Adrenal gland (tissue), 12 donors: ENCODE results near the gene ZDHHC19. TPM values are rescaled to one million over a fixed set of nuclear protein-coding genes. Genes with fewer than 3 reads are reported as not detected.

Experiments
- DNase-seq, 7 donors: peaks; one replicate each; pipeline ENCODE4 v3.0.0-alpha.2; 2019 to 2020
- H3K27ac ChIP-seq, 5 donors: fragments of 200-600 bp; sonication (generic) in 4 of 5; 1 replicate in 3 of 5; 2 replicates in 2 of 5; pipeline versions ENCODE4 v1.5.1 to v1.8.0; 2016 to 2020; ENCODE audit warnings: mild to moderate bottlenecking in 1 of 5
- H3K27me3 ChIP-seq: fragments of 200-600 bp; 2 replicates; pipeline ENCODE4 v1.8.0; 2021
- H3K36me3 ChIP-seq, 2 donors: fragments of 200-600 bp; replicated peaks in 1 of 2; 1 replicate in 1 of 2; 2 replicates in 1 of 2; pipeline versions ENCODE4 v1.5.1 to v1.8.0; 2018 to 2022
- H3K4me1 ChIP-seq, 2 donors: fragments of 200-600 bp; replicated peaks in 1 of 2; 1 replicate in 1 of 2; 2 replicates in 1 of 2; pipeline versions ENCODE4 v1.5.1 to v1.8.0; 2018 to 2021
- H3K4me3 ChIP-seq, 4 donors: fragments of 200-600 bp; sonication (generic) in 3 of 4; one replicate each; pipeline ENCODE4 v1.5.1; 2016 to 2018
- H3K9me3 ChIP-seq, 3 donors: fragments of 200-600 bp; sonication (generic) in 1 of 3; replicated peaks in 1 of 3; 1 replicate in 2 of 3; 2 replicates in 1 of 3; pipeline versions ENCODE4 v1.5.1 to v1.8.0; 2016 to 2021
- POLR2A ChIP-seq, 2 donors: fragments of 450-650 bp; IDR thresholded peaks; one replicate each; pipeline ENCODE4 v1.6.1; 2017; ENCODE audit warnings: antibody characterized with exemption in 2 of 2, mild to moderate bottlenecking in 2 of 2, moderate library complexity in 1 of 2
- WGBS, 4 donors: extraction: QIAGEN DNeasy Blood & Tissue Kit in 2 of 4; methylation state at CpG; one replicate each; pipeline versions ENCODE4 v1.1.5 to v1.1.7; 2013 to 2017; 5-methylcytosine and 5-hydroxymethylcytosine counted together
- intact Hi-C, 2 donors: fragments of 100-400 bp; cut with DNase I; formaldehyde crosslinking; loops; one replicate each; pipeline versions ENCODE4 v1.14.1 to v1.15.0; 2022 to 2023
- polyA plus RNA-seq, 3 donors: library from polyadenylated mRNA; stranded (reverse); fragments of 200-250 nt in 2 of 3; fragments of 350-450 nt in 1 of 3; fragmentation: Illumina TruSeq in 1 of 3; extraction: RNeasy Lipid Tissue Mini Kit (QIAGEN cat#74804) in 1 of 3; gene quantifications; one replicate each; pipeline ENCODE4 v1.2.3, GENCODE V29; 2013 to 2014
- total RNA-seq, 9 donors: library from RNA; depleted of rRNA in 4 of 9; stranded (reverse); fragments of >200 nt in 4 of 9; fragments of 120-200 nt in 1 of 9; fragmentation: NEBNext Ultra II Directional in 1 of 9; extraction: Animal tissue kit (Norgen Biotek cat#: 25700) in 1 of 9; gene quantifications; one replicate each; pipeline versions ENCODE4 v1.1.0 to v1.2.4, GENCODE V29; 2013 to 2023
- TF ChIP-seq, protein P1 (sequence below), 6 experiments: fragments of 450-650 bp in 4 of 6; fragments of 200-600 bp in 2 of 6; sonication (generic) in 1 of 6; IDR thresholded peaks; 1 replicate in 5 of 6; 2 replicates in 1 of 6; pipeline versions ENCODE4 v1.5.1 to v1.8.0; 2016 to 2021; ENCODE audit warnings: antibody characterized with exemption in 6 of 6, mild to moderate bottlenecking in 2 of 6, moderate library complexity in 1 of 6
- donor health status: healthy with polysubstance abuse.
- donor health status: Bipolar disorder and iron deficiency.
- donor health status: DM: yes; HTN: yes; CAD: no.
- donor health status: DM: no; HTN: no; CAD: no.
- donor health status: DM: no; HTN: no; CAD: no.
- donor health status: DM: yes; HTN: yes; CAD: no.

Gene ZDHHC19
- total and polyA plus RNA-seq, 12 donors: 3.0 to 59.2 (median 7.4) TPM; not detected in 1

DNA sequence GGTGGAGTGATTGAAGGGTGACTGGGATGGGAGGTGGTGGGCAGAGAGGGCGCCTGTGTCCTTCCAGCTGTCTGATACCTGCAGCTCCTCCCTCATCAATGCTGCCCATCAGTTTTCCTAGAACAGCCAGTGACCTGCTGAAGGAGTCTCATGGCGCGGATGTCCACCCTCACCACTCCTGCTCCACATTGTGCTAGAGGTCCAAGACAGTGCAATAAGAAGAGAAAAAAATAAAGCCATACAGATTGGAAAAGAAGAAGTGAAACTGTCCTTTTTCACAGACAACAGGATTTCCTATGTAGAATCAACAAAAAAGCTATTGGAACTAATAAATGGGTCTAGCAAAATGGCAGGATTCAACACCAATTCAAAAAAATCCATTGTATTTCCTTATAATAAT is 7.4 kb downstream of the ZDHHC19 start:
- WGBS, 4 donors: 72 to 90% (median 84%) methylated on average over 3 of the region's 3 CpGs
- H3K27me3 ChIP-seq: no peaks in the 10 kb centered on the region
- no peak for TF ChIP-seq POLR2A (IDR thresholded peaks at IDR 0.05)
- TF ChIP-seq, protein P1, sequence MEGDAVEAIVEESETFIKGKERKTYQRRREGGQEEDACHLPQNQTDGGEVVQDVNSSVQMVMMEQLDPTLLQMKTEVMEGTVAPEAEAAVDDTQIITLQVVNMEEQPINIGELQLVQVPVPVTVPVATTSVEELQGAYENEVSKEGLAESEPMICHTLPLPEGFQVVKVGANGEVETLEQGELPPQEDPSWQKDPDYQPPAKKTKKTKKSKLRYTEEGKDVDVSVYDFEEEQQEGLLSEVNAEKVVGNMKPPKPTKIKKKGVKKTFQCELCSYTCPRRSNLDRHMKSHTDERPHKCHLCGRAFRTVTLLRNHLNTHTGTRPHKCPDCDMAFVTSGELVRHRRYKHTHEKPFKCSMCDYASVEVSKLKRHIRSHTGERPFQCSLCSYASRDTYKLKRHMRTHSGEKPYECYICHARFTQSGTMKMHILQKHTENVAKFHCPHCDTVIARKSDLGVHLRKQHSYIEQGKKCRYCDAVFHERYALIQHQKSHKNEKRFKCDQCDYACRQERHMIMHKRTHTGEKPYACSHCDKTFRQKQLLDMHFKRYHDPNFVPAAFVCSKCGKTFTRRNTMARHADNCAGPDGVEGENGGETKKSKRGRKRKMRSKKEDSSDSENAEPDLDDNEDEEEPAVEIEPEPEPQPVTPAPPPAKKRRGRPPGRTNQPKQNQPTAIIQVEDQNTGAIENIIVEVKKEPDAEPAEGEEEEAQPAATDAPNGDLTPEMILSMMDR (IDR thresholded peaks at IDR 0.05): no peak
- H3K27ac ChIP-seq: no peak overlapping the region
- H3K36me3 ChIP-seq: no peaks in the 10 kb centered on the region
- no peak for DNase-seq
- intact Hi-C loops: no loop called here
- H3K4me3 ChIP-seq: no peak overlapping the region
- no peaks in the 10 kb centered on the region for H3K9me3 ChIP-seq
- H3K4me1 ChIP-seq: peaks cover 0 to 5% of the 10 kb centered on the region in 2 donors

DNA sequence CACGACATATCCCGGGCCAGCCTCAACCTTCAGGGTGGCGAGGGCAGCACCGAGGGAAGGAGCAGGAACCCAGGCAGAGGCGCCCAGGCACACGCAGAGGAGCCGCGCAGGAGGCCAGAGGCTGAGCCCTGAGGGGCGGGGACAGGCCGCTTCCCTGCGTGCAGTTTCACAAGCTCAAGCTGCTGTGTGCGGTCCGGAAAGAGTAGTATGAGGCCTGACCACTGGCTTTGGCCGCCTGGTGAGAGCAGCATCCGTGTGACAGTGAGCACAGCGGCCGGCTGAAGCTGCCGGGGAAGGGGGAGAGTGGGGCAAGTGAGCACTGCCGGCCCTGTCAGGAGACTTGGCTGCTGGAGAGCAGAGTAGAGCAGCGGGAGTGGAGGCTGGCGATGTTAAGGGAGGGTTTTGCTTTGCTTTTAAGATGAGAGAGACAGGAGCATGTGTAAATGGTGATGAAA is 8.7 kb downstream of the ZDHHC19 start:
- no peaks in the 10 kb centered on the region for H3K9me3 ChIP-seq
- no peak overlapping the region for H3K4me3 ChIP-seq
- no peak for TF ChIP-seq POLR2A (IDR thresholded peaks at IDR 0.05)
- TF ChIP-seq, protein P1 (IDR thresholded peaks at IDR 0.05): no peak
- no peaks in the 10 kb centered on the region for H3K27me3 ChIP-seq
- DNase-seq: peak in 3 of 7 donors; percentile 47 to 62 (median 60)
- peak overlapping the region in 2 of 5 donors; percentile 30 to 66 for H3K27ac ChIP-seq
- no peaks in the 10 kb centered on the region for H3K36me3 ChIP-seq
- WGBS, 4 donors: 56 to 69% (median 64%) methylated on average over 21 of the region's 21 CpGs
- peaks cover 0 to 5% of the 10 kb centered on the region in 2 donors for H3K4me1 ChIP-seq
- intact Hi-C loops: no loop called here

GRCh38 chr3:196198771-196199753 is 12.1 kb downstream of the ZDHHC19 start:
- no peaks in the 10 kb centered on the region for H3K9me3 ChIP-seq
- no peaks in the 10 kb centered on the region for H3K36me3 ChIP-seq
- intact Hi-C loops: loop anchor here (5.0 kb wide), 1 partner anchor 127 kb away; no protein-coding TSS in a partner anchor
- no peaks in the 10 kb centered on the region for H3K27me3 ChIP-seq
- no peak for DNase-seq
- H3K4me1 ChIP-seq: peaks cover 0 to 11% of the 10 kb centered on the region in 2 donors
- TF ChIP-seq, protein P1 (IDR thresholded peaks at IDR 0.05): no peak
- no peak for TF ChIP-seq POLR2A (IDR thresholded peaks at IDR 0.05)
- no peak overlapping the region for H3K4me3 ChIP-seq
- H3K27ac ChIP-seq: no peak overlapping the region
- 68 to 76% (median 72%) methylated on average over 14 to 19 of the region's 19 CpGs for WGBS, 4 donors

GRCh38 chr3:196198081-196198675 is 13.0 kb downstream of the ZDHHC19 start:
- H3K4me1 ChIP-seq: peaks cover 0 to 18% of the 10 kb centered on the region in 2 donors
- intact Hi-C loops: loop anchor here (5.0 kb wide), 1 partner anchor 126 kb away; no protein-coding TSS in a partner anchor

More at GRCh38 chr3:196198081-196198675, 13.0 kb downstream of the ZDHHC19 start:
- WGBS, 4 donors: 75 to 90% (median 88%) methylated on average over 4 to 15 of the region's 15 CpGs
- no peak overlapping the region for H3K4me3 ChIP-seq
- TF ChIP-seq POLR2A (IDR thresholded peaks at IDR 0.05): no peak
- TF ChIP-seq, protein P1 (IDR thresholded peaks at IDR 0.05): no peak
- no peaks in the 10 kb centered on the region for H3K27me3 ChIP-seq
- no peak overlapping the region for H3K27ac ChIP-seq
- no peaks in the 10 kb centered on the region for H3K36me3 ChIP-seq
- no peaks in the 10 kb centered on the region for H3K9me3 ChIP-seq
- no peak for DNase-seq
